ENCODE data around the gene ITSN1.
A peak's percentile ranks its signal among the peaks of the same experiment; 100 is the strongest.

The ITSN1 gene

GRCh38 chr21:33731447-33731846, 89.1 kb downstream of the ITSN1 start:
- DNase-seq (ENCODE audit: low read depth): no peak

DNA sequence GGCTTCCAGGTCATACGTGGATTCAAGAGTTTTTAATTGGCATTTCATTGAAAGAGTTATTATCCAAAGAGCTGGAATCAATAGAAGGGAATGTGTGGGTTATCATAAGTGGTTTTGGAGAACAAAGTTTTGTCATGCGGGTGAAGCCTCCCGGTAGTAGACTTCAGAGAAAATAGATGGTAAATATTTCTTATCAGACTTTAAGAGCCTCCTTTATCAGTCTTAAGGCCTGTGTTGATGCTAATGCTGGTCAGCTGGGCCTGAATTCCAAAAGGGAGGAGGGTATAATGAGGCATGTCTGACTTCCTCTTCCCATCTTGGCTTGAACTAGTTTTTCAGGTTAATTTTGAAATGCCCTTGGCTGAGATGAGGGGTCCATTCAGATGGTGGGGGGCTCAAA, 89.7 kb downstream of the ITSN1 start:
- DNase-seq (ENCODE audit: low read depth): no peak

DNA sequence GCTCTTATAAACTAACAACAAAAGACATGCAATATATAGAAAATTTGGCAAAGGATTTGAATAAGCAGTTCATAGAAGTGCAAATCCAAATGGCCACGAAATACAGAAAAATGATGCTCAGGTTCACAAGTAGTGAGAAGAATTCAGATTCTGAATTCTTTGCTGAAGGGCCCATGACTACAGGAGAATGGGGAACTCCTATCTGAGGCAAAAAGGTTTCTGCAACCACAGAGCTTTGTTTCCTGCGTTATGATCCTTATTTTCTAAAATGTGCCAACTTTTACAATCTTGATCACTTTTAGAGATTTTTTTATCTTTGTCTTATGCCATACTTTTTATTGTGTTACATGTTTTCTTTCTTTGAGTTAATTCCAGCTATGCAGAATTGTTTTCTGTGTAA, 91.3 kb downstream of the ITSN1 start:
- no peak for DNase-seq (ENCODE audit: low read depth)

DNA sequence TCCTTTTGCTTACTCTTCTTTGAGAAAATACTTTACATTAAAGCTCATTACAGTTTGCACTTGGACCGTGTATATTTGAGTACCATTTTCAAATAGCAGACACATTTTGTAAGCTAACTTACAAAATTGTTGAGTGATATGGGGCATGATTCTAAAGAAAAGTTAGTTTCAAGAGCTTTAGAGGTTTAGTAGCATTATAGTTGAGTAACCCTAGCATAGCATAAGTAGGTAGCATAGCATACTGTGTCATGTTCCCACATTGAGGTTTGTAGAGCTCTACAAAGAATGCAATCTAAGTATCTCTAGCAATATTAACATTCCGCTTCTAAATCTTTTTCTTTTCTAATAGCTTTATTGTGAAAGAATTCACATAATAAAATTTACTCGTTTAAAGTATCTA, 92.0 kb downstream of the ITSN1 start:
- no peak for DNase-seq (ENCODE audit: low read depth)

DNA sequence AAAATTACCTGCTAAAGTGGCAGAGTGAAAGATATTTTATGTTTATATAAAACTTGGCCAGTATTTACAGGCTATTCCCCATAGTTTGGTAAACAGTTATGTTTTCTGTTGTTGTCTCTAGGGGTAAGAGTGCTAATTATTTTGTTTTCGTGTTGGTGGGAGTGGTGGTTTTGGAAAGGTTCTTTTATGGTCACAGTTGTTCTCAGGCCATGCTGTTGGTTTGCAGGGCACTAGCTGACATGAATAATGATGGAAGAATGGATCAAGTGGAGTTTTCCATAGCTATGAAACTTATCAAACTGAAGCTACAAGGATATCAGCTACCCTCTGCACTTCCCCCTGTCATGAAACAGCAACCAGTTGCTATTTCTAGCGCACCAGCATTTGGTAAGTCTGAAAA, 92.5 kb downstream of the ITSN1 start:
- no peak for DNase-seq (ENCODE audit: low read depth)

GRCh38 chr21:33736569-33736968, 94.3 kb downstream of the ITSN1 start:
- DNase-seq (ENCODE audit: low read depth): no peak

- DNase-seq (ENCODE audit: low read depth): no peak
These were observed 97.4 kb downstream of the ITSN1 start for GRCh38 chr21:33739701-33740100.

DNA sequence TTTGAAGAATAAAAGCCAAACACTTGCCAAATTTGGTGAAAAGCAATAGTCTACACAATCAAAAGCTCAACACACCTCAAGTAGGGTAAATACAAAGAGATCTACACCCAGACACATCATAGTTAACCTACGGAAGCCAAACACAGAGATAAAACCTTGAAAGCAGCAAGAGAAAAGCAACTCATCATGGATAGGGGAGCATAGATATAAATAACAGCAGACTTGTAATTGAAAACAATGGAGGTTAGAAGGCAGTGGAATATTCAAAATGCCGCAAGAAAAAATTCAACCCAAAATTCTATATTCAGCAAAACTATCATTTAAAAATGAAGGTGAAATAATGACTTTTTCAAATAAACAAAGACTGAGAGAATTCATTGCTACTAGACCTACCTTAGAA, 105.1 kb downstream of the ITSN1 start:
- no peak for DNase-seq (ENCODE audit: low read depth)

DNA sequence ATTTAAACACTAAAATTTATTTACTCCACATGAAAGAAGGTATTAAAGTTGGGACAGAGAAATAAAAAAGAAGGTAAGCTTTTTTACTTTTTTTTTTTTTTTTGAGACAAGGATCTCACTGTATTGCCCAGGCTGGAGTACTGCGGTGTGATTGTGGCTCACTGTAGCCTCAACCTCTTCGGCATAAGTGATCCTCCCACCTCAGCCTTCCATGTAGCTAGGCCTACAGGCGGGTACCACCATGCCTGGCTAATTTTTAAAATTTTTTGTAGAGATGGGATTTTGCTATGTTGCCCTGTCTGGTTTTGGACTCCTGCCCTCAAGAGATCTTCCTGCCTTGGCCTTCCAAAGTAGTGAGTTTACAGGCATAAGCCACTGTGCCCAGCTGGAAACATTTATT, 106.6 kb downstream of the ITSN1 start:
- no peak for DNase-seq (ENCODE audit: low read depth)

DNA sequence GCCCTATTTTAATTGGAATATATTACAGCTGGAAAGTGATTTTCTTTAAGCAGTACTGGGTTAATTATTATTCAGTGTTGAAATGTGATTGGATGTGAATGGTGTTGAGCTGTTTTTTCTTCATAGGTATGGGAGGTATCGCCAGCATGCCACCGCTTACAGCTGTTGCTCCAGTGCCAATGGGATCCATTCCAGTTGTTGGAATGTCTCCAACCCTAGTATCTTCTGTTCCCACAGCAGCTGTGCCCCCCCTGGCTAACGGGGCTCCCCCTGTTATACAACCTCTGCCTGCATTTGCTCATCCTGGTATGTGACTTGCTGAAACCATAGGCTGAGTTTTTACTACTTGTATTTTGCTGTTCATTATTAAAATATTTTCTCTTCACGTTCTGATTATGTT, 107.7 kb downstream of the ITSN1 start:
- DNase-seq (ENCODE audit: low read depth): no peak

GRCh38 chr21:33751120-33751519, 108.8 kb downstream of the ITSN1 start:
- no peak for DNase-seq (ENCODE audit: low read depth)

GRCh38 chr21:33751533-33751932, 109.2 kb downstream of the ITSN1 start:
- DNase-seq (ENCODE audit: low read depth): no peak

DNA sequence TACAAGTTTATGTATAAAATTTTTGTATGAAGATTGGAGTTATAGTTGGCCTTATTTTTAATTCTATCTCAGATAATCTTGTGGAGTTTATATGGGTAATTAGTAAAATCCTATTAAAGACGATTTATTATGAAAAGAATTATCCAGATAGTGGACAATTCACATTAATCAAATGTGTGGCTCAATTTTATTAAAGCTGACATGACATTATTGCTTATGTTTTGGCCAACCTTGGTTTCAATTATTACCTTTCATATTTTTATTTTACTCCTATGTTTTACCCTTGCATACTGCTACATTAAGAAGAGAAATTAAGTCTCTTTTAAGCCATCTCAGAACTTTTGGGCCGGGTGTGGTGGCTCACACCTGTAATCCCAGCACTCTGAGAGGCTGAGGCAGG, 110.0 kb downstream of the ITSN1 start:
- no peak for DNase-seq (ENCODE audit: low read depth)

GRCh38 chr21:33753886-33754285, 111.6 kb downstream of the ITSN1 start:
- DNase-seq (ENCODE audit: low read depth): no peak

DNA sequence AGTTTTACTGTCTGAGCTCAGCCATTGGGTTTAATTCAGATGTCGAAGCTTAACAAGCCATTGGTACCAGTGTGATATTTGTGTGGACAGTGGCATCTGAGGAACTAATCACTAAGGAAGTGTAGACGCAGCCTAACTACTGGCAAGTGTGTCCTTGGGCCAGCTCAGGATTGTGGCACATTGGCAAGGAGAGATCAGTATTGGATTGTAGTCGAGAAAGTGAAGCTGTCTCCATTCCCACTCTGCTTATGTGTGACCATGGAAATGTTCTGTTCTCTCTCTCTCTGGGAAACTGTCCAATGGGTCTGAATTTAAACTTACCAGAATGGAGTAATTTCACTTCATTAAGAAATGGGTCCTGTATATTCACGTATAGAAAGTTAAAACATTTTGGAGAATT, 112.2 kb downstream of the ITSN1 start:
- DNase-seq (ENCODE audit: low read depth): no peak

- DNase-seq (ENCODE audit: low read depth): no peak
These were observed 113.1 kb downstream of the ITSN1 start for GRCh38 chr21:33755354-33755753.

DNA sequence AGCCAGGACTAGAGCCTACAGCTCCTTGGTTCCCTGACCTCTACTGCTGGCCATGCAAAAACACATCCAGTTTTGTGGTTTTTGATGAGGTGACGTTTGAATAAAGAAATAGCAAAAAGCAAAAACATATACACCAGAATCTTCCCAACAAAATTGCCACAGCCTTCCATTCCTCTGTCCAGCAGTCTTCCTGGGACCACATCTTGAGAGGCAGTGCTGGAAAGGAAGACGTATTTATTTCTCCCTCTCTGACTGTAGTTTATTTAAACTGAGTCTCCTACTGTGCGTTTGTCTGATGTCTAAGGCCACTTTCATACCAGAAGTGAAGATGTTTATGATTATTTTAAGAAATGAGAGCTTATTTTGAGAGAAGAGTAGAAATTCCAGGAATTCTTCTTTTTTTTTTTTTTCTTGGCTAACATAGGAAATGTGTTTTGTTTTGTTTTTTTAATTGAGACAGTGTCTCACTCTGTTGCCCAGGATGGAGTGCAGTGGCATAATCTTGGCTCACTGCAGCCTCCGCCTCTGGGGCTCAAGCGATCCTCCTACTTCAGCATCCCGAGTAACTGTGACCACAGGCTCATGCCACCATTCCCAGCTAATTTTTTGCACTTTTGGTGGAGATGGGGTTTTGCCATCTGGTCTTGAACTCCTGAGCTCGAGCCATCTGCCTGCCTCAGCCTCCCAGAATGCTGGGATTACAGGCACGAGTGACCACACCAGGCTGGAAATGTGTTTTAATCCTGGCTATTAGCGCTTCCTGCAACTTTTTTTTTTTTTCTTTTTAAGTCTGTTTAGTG, 118.5 kb downstream of the ITSN1 start:
- DNase-seq (ENCODE audit: low read depth): peak; percentile 90

GRCh38 chr21:33761441-33762036, 119.2 kb downstream of the ITSN1 start:
- DNase-seq (ENCODE audit: low read depth): peak; percentile 87

DNA sequence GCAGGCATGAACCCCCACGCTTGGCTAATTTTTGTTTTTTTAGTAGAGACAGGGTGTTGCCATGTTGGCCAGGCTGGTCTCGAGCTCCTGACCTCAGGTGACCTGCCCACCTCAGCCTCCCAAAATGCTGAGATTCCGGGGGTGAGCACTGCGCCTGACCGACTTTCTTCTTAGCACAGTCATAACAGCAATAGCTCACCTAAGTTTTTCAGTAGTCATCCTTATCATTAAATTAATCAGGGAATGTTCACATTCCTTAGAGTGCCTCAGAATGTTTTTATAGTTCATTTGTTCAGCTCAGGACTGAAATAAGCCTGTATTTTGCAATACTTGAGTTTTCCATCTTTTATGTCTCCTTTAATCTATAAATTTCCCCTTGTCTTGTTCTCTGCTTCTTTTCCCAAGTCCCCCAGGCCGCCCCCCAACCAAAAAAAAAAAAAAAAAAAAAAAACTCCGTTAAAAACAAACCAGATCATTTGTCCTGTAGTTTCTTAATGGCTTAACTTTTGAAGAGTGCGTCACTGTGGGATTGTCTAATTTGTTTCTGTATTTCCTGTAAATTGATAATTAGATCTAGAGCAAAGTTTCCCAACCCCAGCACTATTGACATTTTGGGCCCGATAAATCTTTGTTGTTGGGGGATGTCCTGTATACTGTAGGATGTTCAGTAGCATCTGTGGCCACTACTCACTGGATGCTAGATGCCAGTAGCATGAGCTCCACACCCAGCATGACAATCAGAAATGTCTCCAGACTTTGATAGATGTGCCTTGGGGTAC, 120.7 kb downstream of the ITSN1 start:
- DNase-seq (ENCODE audit: low read depth): no peak

- no peak for DNase-seq (ENCODE audit: low read depth)
These were observed 121.2 kb downstream of the ITSN1 start for GRCh38 chr21:33763582-33763899.

DNA sequence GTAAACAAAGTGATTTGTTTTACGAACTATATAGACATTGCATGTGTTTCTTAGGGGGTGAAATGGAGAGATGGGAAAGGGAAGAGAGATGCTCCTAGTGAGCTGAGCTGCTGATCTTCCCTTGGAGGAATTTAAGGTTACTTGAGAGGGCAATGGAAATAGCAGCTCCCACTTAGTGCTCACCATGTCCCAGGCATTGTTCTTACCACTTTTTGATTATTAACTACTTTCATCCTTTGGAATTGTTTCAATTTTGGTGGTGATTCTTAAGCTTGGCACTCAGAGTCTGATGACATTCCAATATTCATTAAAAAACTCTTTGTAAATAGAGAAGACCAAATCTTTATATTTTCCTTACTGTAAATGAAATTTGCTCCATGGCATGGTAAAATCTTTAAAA, 124.9 kb downstream of the ITSN1 start:
- no peak for DNase-seq (ENCODE audit: low read depth)

DNA sequence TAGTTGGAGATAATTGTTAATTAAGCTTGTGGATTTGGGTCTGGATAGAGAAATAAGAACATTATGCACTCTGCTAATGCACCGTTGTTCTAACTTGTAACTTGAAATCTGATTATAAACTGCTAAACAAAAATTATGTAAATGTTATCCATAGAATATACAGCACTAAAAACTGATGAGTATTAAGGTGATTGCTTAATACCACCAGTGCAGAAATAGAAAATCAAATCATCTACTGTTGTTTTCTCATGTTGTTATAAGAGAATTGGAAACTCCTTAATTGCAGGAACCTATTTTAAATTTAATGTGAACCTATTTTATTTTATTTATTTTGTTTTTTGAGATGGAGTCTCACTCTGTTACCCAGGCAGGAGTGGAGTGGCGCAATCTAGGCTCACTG, 125.7 kb downstream of the ITSN1 start:
- no peak for DNase-seq (ENCODE audit: low read depth)

DNA sequence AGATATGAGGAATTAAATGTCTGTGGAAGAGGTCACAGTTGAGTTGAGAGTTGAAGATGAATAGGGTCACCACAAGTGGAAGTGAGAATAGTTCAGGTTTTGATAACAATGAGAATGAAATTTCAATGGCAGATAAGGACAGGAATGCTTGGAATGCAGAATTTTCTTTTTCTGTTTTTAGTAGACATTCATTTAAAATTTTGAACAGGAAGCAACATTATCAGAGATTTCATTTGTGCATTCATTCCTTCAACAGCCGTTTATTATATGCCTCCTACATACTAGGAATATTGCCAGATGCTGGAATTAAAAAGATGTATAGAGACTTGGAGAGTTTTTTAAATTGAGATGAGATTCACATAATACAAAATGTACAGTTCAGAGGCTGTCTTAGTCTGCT, 126.8 kb downstream of the ITSN1 start:
- no peak for DNase-seq (ENCODE audit: low read depth)

All from GM04503 (cell line).